Measurements from ENCODE around the gene EDN1. TPM values are rescaled to one million over a fixed set of nuclear protein-coding genes. Genes with fewer than 3 reads are reported as not detected.
A peak's percentile ranks its signal among the peaks of the same experiment; 100 is the strongest.

EDN1 gene
- total RNA-seq, 1 donor from 2014 or later = 376 TPM

- no peak for DNase-seq (ENCODE audit: extremely low read depth, low read depth, low spot score)
Measured at GRCh38 chr6:12293931-12294807, 4.0 kb downstream of the EDN1 start.

DNA sequence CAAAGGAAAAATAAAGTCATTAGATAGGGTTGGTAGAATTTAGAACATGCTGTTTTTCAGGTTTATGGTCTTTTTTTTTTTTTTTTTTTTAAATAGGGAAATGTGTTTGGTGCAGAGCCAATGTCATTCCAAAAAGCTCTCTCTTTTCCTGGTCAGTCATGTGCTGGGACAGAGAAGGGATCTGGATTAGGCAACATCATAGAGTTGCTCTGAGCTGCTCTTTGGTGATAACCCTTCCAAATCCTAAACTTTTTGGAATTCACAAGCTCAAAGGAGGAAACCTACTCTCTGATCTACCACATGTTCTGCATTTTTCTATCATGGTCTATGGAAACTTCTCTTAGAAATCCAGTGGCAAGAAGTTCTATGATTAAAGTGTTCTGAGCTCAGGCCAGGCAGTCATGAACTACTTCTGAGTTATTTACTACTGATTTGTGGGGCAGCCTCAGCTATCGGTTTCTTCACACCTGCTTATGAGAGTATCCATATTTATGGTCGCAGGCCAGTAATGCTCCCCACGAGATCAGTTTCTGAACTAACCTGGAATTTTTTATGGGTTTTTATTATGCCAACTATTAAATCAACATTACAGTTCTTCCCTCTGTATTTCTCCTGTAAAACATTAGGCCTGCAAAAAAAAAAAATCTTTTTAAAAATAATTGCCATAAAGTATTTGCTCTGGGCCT lies 4.8 kb downstream of the EDN1 start:
- no peak for DNase-seq (ENCODE audit: extremely low read depth, low read depth, low spot score)

DNA sequence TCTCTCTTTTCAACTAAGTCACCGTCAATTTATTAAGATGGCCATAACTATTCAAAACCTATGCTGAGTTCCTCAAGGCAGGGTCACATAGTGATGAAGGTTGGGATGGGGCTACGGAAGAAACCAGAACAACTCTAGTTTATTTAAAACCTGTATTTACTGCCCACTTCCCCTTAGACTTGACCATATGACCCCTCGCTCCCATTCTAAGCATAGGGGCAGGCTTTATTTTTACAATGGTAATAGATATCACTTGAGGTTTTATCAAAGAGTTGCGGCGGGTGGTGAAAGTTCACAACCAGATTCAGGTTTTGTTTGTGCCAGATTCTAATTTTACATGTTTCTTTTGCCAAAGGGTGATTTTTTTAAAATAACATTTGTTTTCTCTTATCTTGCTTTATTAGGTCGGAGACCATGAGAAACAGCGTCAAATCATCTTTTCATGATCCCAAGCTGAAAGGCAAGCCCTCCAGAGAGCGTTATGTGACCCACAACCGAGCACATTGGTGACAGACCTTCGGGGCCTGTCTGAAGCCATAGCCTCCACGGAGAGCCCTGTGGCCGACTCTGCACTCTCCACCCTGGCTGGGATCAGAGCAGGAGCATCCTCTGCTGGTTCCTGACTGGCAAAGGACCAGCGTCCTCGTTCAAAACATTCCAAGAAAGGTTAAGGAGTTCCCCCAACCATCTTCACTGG lies 5.5 kb downstream of the EDN1 start:
- no peak for DNase-seq (ENCODE audit: extremely low read depth, low read depth, low spot score)

- no peak for DNase-seq (ENCODE audit: extremely low read depth, low read depth, low spot score)
Measured at GRCh38 chr6:12296255-12296573, 6.1 kb downstream of the EDN1 start.

- no peak for DNase-seq (ENCODE audit: extremely low read depth, low read depth, low spot score)
Measured at GRCh38 chr6:12296604-12297003, 6.4 kb downstream of the EDN1 start.

DNA sequence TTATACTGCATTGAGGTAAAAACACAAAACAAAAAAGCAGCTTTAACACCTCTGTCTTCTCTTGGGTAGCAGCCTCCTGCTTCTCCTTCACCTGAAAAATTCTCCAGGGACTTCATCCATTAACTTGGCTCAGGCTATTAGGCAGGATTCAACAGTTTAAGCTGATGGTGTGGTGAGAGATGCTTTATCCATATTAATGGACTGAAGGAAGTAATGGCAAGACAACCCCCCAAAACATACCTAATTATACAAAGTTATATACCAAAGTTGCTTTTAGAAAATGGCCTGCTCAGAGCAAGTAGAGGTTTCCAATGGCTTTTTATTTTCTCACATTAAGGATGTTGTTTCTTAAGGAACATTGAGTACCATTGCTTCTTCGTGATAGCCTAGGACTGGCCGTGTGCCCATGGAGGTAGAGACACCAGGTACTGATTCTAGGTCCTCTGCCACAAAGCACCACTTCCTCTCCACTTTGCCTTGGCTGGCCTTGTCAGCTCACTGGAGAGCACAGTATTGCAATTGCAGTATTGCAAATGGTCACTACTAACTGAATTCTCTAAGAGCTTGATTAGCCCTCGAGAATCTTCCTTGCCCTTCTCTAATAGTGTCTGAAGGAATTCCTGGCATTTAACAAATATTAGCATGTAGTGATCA lies 7.3 kb downstream of the EDN1 start:
- no peak for DNase-seq (ENCODE audit: extremely low read depth, low read depth, low spot score)

- peak; percentile 85 for DNase-seq (ENCODE audit: extremely low read depth, low read depth, low spot score)
Measured at GRCh38 chr6:12298017-12298978, 8.1 kb downstream of the EDN1 start.

GRCh38 chr6:12298995-12299394 lies 8.8 kb downstream of the EDN1 start:
- no peak for DNase-seq (ENCODE audit: extremely low read depth, low read depth, low spot score)

GRCh38 chr6:12301018-12301417 lies 10.9 kb downstream of the EDN1 start:
- DNase-seq (ENCODE audit: extremely low read depth, low read depth, low spot score) = no peak

DNA sequence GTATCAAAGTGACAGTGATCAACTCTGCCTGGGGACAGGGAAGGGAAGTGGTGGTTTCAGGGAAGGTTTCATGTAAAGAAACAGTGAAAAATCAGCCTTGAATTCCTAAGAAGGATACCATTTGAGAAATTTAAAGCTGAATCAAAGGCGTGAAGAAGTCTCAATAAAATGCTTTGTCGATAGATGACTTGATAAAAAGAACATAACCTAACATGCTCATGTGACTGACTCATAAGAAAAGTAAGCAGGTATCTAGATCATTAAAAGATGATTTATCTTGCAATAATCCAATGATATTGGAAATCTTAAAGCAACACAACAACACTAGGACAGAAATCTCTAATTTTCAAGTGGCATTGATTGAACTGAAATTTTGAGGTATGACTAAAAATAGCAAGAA lies 14.3 kb downstream of the EDN1 start:
- DNase-seq (ENCODE audit: extremely low read depth, low read depth, low spot score) = no peak

- DNase-seq (ENCODE audit: extremely low read depth, low read depth, low spot score) = no peak
Measured at GRCh38 chr6:12309070-12309469, 18.9 kb downstream of the EDN1 start.

DNA sequence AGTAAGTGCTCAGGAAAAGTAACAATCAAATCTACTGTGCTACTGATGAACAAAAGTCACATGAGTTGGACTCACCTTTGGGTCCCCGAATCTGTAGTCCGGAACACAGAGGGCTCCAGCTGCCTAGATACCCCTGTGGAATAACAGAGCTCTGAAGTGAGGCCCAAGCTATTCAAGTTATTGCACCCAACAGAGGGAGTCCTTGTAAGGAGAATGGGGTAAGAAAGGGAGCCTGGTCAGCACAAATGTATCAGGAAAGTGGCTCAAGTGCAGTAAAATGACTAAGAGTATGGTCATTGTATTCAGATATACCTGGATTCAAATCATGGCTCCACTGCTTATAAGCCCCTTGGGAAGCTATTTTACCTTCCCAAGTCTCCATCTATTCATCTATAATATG lies 20.9 kb downstream of the EDN1 start:
- DNase-seq (ENCODE audit: extremely low read depth, low read depth, low spot score) = no peak

- no peak for DNase-seq (ENCODE audit: extremely low read depth, low read depth, low spot score)
Measured at GRCh38 chr6:12312736-12313135, 22.6 kb downstream of the EDN1 start.

GRCh38 chr6:12313306-12313991 lies 23.3 kb downstream of the EDN1 start:
- DNase-seq (ENCODE audit: extremely low read depth, low read depth, low spot score) = no peak

- DNase-seq (ENCODE audit: extremely low read depth, low read depth, low spot score) = no peak
Measured at GRCh38 chr6:12313992-12314589, 23.9 kb downstream of the EDN1 start.

DNA sequence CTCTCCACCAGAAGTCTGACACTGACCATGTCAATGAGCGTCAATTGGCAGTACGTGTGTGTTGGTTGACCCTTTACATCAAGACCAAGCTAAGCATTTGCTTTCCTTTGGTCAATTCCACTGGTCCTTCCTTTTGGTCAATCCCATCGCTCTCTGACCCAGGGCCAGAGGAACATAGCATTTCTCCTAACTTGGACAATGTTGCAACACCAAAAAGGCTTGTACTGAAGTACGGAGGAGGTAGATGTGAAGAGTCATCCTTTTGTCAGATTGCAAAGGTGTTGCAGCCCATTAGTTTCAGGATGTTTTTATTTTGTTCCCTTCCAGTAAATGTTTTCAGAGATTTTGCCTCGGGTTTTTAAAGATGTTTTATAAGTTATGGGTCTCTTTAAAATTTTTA lies 24.6 kb downstream of the EDN1 start:
- no peak for DNase-seq (ENCODE audit: extremely low read depth, low read depth, low spot score)

- no peak for DNase-seq (ENCODE audit: extremely low read depth, low read depth, low spot score)
Measured at GRCh38 chr6:12315292-12316081, 25.3 kb downstream of the EDN1 start.

GRCh38 chr6:12318749-12319148 lies 28.6 kb downstream of the EDN1 start:
- DNase-seq (ENCODE audit: extremely low read depth, low read depth, low spot score) = no peak

Data from glomerular endothelial cell (primary cell).